HepG2 (cell line): ENCODE measurements around the gene ATP6V0D1.

Source experiments
- ADNP ChIP-seq: sonication (generic); formaldehyde crosslinking; IDR thresholded peaks from 2 replicates; pipeline ENCODE4 v1.4.0; 2020; ENCODE audit warnings: missing genetic modification reagents
- BHLHE40 ChIP-seq: IDR thresholded peaks from 2 replicates; pipeline ENCODE4 v1.6.1; 2011; ENCODE audit warnings: low read length, improper control_type of control experiment
- CTCF ChIP-seq: sonication (generic); formaldehyde crosslinking; IDR thresholded peaks from 2 replicates; pipeline ENCODE4 v1.5.0; 2020; ENCODE audit warnings: mild to moderate bottlenecking, missing genetic modification reagents, moderate library complexity
- FOXA1 ChIP-seq, 2 experiments: fragments of 450-650 bp in 1 of 2; sonication (generic) in 1 of 2; formaldehyde crosslinking in 1 of 2; IDR thresholded peaks; 2 replicates each; pipeline versions ENCODE4 v1.4.0 to v1.6.1; 2016 to 2020; ENCODE audit warnings: missing genetic modification reagents in 1 of 2
- NCOR1 ChIP-seq: fragments of 200-600 bp; sonication (generic); IDR thresholded peaks from 2 replicates; pipeline ENCODE4 v1.7.0; 2017; ENCODE audit warnings: antibody characterized with exemption, low read length, borderline replicate concordance
- PCBP2 ChIP-seq: fragments of 200-400 bp; formaldehyde crosslinking; optimal IDR thresholded peaks from 2 replicates; pipeline ENCODE3; 2018; ENCODE audit warnings: low read length, low read depth; ENCODE audit not compliant: poor library complexity, severe bottlenecking
- PHF21A ChIP-seq: sonication (generic); formaldehyde crosslinking; IDR thresholded peaks from 2 replicates; pipeline ENCODE4 v1.5.0; 2020; ENCODE audit warnings: mild to moderate bottlenecking, missing genetic modification reagents
- ZNF850 ChIP-seq: sonication (generic); formaldehyde crosslinking; conservative IDR thresholded peaks from 2 replicates; pipeline ENCODE4 v1.9.0; 2021; ENCODE audit warnings: mild to moderate bottlenecking, missing genetic modification reagents
- ZNF879 ChIP-seq: sonication (generic); formaldehyde crosslinking; IDR thresholded peaks from 2 replicates; pipeline ENCODE4 v1.8.1; 2023; ENCODE audit warnings: missing genetic modification reagents
- TF ChIP-seq, protein P1 (sequence below): sonication (generic); formaldehyde crosslinking; IDR thresholded peaks from 2 replicates; pipeline ENCODE4 v1.5.1; 2020; ENCODE audit warnings: missing genetic modification reagents, mild to moderate bottlenecking, borderline replicate concordance

DNA sequence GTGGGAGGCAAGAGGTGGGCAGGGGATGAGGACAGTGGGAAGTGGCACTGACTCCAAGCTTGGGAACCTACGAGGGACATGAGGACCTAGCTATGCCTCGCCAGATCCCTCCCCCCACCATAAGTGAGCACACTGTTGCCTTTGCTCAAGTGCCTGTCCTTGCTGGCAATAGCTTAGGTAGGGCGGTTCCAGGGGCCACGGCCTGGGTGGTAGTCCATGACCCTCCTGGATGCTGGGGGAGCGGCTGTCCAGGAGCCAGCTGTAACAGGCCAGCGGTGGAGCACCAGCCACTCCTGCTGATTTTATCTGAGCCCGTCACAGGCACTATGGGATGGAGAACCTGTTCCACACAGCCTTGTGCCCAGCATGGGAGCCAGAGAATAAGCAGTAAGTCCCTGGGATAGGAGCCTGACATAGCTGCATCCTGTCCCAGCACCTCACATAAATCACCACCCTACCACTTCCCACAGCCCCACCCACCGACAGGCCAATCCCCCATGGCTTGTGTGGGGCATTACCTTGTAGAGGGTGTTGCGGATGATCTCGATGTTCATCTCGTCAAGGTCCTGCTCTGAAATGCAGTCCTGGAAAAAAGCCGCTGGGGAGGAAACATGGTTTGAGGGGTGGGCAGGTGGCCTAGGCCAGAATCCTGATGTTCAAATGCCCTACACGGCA is 38.2 kb downstream of the ATP6V0D1 start:
- TF ChIP-seq ADNP, result no peak
- no peak for TF ChIP-seq PHF21A
- no peak for TF ChIP-seq CTCF
- TF ChIP-seq FOXA1 (IDR thresholded peaks at IDR 0.05), result no peak
- TF ChIP-seq FOXA1 (CRISPR knock-in tag; IDR thresholded peaks at IDR 0.05), result no peak
- TF ChIP-seq ZNF879 (CRISPR knock-in tag), result no peak
- TF ChIP-seq NCOR1, result no peak
- no peak for TF ChIP-seq PCBP2
- TF ChIP-seq, protein P1, sequence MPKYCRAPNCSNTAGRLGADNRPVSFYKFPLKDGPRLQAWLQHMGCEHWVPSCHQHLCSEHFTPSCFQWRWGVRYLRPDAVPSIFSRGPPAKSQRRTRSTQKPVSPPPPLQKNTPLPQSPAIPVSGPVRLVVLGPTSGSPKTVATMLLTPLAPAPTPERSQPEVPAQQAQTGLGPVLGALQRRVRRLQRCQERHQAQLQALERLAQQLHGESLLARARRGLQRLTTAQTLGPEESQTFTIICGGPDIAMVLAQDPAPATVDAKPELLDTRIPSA (CRISPR knock-in tag), result no peak
- no peak for TF ChIP-seq BHLHE40
- no peak for TF ChIP-seq ZNF850 (CRISPR knock-in tag)
